ENCODE results near the gene IFIT1B.
"Not testable (repeated sequence)": the region's sequence is repeated elsewhere in the genome, so short reads cannot be mapped to it uniquely, and the experiment has no call there.

DNA sequence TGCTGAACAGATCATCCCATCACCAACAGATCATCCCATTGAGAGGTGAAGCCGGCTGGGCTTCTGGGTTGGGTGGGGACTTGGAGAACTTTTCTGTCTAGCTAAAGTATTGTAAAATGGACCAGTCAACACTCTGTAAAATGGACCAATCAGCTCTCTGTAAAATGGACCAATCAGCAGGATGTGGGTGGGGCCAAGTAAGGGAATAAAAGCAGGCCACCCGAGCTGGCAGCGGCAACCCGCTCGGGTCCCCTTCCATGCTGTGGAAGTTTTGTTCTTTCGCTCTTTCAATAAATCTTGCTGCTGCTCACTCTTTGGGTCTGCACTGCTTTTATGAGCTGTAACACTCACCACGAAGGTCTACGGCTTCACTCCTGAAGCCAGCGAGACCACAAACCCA is 28.3 kb downstream of the IFIT1B start:
- TF ChIP-seq, protein P1, sequence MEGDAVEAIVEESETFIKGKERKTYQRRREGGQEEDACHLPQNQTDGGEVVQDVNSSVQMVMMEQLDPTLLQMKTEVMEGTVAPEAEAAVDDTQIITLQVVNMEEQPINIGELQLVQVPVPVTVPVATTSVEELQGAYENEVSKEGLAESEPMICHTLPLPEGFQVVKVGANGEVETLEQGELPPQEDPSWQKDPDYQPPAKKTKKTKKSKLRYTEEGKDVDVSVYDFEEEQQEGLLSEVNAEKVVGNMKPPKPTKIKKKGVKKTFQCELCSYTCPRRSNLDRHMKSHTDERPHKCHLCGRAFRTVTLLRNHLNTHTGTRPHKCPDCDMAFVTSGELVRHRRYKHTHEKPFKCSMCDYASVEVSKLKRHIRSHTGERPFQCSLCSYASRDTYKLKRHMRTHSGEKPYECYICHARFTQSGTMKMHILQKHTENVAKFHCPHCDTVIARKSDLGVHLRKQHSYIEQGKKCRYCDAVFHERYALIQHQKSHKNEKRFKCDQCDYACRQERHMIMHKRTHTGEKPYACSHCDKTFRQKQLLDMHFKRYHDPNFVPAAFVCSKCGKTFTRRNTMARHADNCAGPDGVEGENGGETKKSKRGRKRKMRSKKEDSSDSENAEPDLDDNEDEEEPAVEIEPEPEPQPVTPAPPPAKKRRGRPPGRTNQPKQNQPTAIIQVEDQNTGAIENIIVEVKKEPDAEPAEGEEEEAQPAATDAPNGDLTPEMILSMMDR (conservative IDR thresholded peaks at IDR 0.05): not testable (repeated sequence)
- not testable (repeated sequence) for TF ChIP-seq EZH2 (IDR thresholded peaks at IDR 0.05; ENCODE audit: low read depth)

Data from PC-9 (cell line).